Hepatocyte (in vitro differentiated cells): ENCODE data around the gene RNF181. TPM values are rescaled to one million over a fixed set of nuclear protein-coding genes. Genes with fewer than 3 reads are reported as not detected.
"Not testable (repeated sequence)": the region's sequence is repeated elsewhere in the genome, so short reads cannot be mapped to it uniquely, and the experiment has no call there.

Source experiments
- DNase-seq: peaks from one replicate; pipeline ENCODE4 v3.0.0-alpha.2; 2016; ENCODE audit warnings: low spot score
- H2AFZ ChIP-seq: fragments of 200-600 bp; sonication (generic); 2 replicates; pipeline ENCODE4 v1.6.0; 2016; ENCODE audit warnings: antibody characterized with exemption, mild to moderate bottlenecking
- H3K27ac ChIP-seq: fragments of 200-600 bp; sonication (generic); 2 replicates; pipeline ENCODE4 v1.5.1; 2016; ENCODE audit warnings: mild to moderate bottlenecking
- H3K27me3 ChIP-seq: fragments of 200-600 bp; sonication (generic); 2 replicates; pipeline ENCODE4 v1.6.1; 2016
- H3K36me3 ChIP-seq: fragments of 200-600 bp; sonication (generic); replicated peaks from 2 replicates; pipeline ENCODE4 v1.5.1; 2016; ENCODE audit warnings: low read depth; ENCODE audit not compliant: insufficient read depth
- H3K4me1 ChIP-seq: fragments of 200-600 bp; sonication (generic); 2 replicates; pipeline ENCODE4 v1.5.1; 2016; ENCODE audit warnings: mild to moderate bottlenecking, moderate library complexity; ENCODE audit not compliant: insufficient read depth
- H3K4me2 ChIP-seq: fragments of 200-600 bp; sonication (generic); 2 replicates; pipeline ENCODE4 v1.6.0; 2016
- H3K4me3 ChIP-seq: fragments of 200-600 bp; sonication (generic); 2 replicates; pipeline ENCODE4 v1.5.1; 2016; ENCODE audit warnings: mild to moderate bottlenecking
- H3K79me2 ChIP-seq: fragments of 200-600 bp; sonication (generic); 2 replicates; pipeline ENCODE4 v1.6.0; 2017; ENCODE audit warnings: mild to moderate bottlenecking
- H3K9me2 ChIP-seq: fragments of 200-600 bp; sonication (generic); replicated peaks from 2 replicates; pipeline ENCODE4 v1.6.0; 2017; ENCODE audit warnings: mild to moderate bottlenecking; ENCODE audit not compliant: insufficient read depth
- H3K9me3 ChIP-seq: fragments of 200-600 bp; sonication (generic); 2 replicates; pipeline ENCODE4 v1.5.1; 2016; ENCODE audit warnings: low read depth, mild to moderate bottlenecking
- H4K20me1 ChIP-seq: fragments of 200-600 bp; sonication (generic); 2 replicates; pipeline ENCODE4 v1.6.0; 2016; ENCODE audit warnings: mild to moderate bottlenecking; ENCODE audit not compliant: insufficient read depth, poor library complexity, severe bottlenecking
- EZH2 ChIP-seq: fragments of 200-600 bp; sonication (generic); IDR thresholded peaks from 2 replicates; pipeline ENCODE4 v1.6.1; 2016; ENCODE audit warnings: antibody characterized with exemption, mild to moderate bottlenecking, borderline replicate concordance
- EZH2phosphoT487 ChIP-seq: fragments of 200-600 bp; sonication (generic); IDR thresholded peaks from one replicate; pipeline ENCODE4 v1.6.1; 2018; ENCODE audit warnings: antibody characterized with exemption, mild to moderate bottlenecking, low read depth, moderate library complexity; ENCODE audit not compliant: unreplicated experiment, severe bottlenecking
- WGBS: methylation state at CpG from one replicate; pipeline ENCODE4 v1.1.6; 2016; ENCODE audit warnings: low lambda C conversion rate; ENCODE audit errors: missing lambda C conversion rate; 5-methylcytosine and 5-hydroxymethylcytosine counted together
- polyA plus RNA-seq: library from polyadenylated mRNA; unstranded; fragments of >200 nt; fragmentation: Nextera tagmentation; extraction: Ambion mirVana; gene quantifications from 2 replicates; pipeline ENCODE4 v1.2.1, GENCODE V29; 2016
- total RNA-seq: library from RNA; depleted of rRNA; stranded (reverse); fragments of >200 nt; gene quantifications from 2 replicates; pipeline ENCODE4 v1.2.3, GENCODE V29; 2014
- TF ChIP-seq, protein P1 (sequence below): fragments of 200-600 bp; sonication (generic); IDR thresholded peaks from 2 replicates; pipeline ENCODE4 v1.5.1; 2016; ENCODE audit warnings: antibody characterized with exemption, mild to moderate bottlenecking; ENCODE audit not compliant: poor library complexity

The RNF181 gene
- total and polyA plus RNA-seq, 2 experiments from 2014 or later, result 159 to 250 TPM

DNA sequence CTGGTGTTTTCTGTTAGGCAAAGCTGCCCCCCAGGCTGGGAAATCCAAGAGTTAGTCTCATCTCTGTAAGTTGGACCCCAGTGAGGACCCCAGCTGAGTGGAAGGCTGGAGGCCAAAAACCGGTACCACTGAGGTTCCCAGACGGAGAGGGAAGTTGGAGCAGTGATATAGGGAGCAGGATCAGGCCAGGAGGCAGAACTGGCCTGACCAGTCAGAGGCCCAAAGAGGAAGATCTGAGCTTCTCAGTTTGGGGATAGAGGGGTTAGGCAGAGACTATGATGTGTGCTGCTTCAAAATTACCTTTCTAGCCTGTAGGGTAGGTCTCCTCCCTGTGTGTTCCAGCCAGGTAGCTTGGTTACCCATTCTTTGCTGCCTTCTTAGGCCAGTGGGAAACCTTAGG is 4.6 kb upstream of the RNF181 start:
- peaks cover 7% of the 10 kb centered on the region for H3K4me1 ChIP-seq
- no peaks in the 10 kb centered on the region for H4K20me1 ChIP-seq
- DNase-seq, result no peak
- no peak overlapping the region for H3K4me3 ChIP-seq
- peaks cover 2% of the 10 kb centered on the region for H3K79me2 ChIP-seq
- no peaks in the 10 kb centered on the region for H3K36me3 ChIP-seq
- no peaks in the 10 kb centered on the region for H3K27me3 ChIP-seq
- no peaks in the 10 kb centered on the region for H3K9me2 ChIP-seq
- no peaks in the 10 kb centered on the region for H3K9me3 ChIP-seq
- no peak overlapping the region for H2AFZ ChIP-seq
- peak overlapping the region; percentile 54 for H3K4me2 ChIP-seq
- peak overlapping the region; percentile 79 for H3K27ac ChIP-seq
- 71% methylated on average over 2 of the region's 2 CpGs for WGBS
- TF ChIP-seq EZH2 (no peak), EZH2phosphoT487 (no peak)
- TF ChIP-seq, protein P1, sequence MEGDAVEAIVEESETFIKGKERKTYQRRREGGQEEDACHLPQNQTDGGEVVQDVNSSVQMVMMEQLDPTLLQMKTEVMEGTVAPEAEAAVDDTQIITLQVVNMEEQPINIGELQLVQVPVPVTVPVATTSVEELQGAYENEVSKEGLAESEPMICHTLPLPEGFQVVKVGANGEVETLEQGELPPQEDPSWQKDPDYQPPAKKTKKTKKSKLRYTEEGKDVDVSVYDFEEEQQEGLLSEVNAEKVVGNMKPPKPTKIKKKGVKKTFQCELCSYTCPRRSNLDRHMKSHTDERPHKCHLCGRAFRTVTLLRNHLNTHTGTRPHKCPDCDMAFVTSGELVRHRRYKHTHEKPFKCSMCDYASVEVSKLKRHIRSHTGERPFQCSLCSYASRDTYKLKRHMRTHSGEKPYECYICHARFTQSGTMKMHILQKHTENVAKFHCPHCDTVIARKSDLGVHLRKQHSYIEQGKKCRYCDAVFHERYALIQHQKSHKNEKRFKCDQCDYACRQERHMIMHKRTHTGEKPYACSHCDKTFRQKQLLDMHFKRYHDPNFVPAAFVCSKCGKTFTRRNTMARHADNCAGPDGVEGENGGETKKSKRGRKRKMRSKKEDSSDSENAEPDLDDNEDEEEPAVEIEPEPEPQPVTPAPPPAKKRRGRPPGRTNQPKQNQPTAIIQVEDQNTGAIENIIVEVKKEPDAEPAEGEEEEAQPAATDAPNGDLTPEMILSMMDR, result no peak

DNA sequence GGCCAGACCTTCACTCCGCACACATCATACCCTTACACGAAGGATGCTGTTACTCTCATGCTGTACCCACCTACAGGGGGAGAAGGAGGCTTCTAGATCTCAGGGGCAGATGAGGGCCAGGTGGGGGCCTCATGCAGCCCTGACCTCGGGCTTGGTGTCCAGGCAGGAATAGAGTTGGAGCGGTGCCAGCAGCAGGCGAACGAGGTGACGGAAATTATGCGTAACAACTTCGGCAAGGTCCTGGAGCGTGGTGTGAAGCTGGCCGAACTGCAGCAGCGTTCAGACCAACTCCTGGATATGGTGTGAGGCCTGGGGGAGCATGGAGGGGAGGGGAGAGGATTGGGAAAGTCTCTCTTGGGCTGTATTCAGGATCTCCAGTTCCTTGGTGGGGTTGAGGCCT is 4.0 kb upstream of the RNF181 start:
- H3K9me2 ChIP-seq, result no peaks in the 10 kb centered on the region
- H3K79me2 ChIP-seq, result peaks cover 8% of the 10 kb centered on the region
- H3K4me2 ChIP-seq, result no peak overlapping the region
- no peak overlapping the region for H2AFZ ChIP-seq
- H3K4me1 ChIP-seq, result peaks cover 12% of the 10 kb centered on the region
- 85% methylated on average over 12 of the region's 12 CpGs for WGBS
- no peaks in the 10 kb centered on the region for H3K36me3 ChIP-seq
- H3K27me3 ChIP-seq, result no peaks in the 10 kb centered on the region
- H3K27ac ChIP-seq, result peak overlapping the region; percentile 79
- H3K4me3 ChIP-seq, result no peak overlapping the region
- no peaks in the 10 kb centered on the region for H3K9me3 ChIP-seq
- TF ChIP-seq EZH2 (no peak), EZH2phosphoT487 (no peak)
- TF ChIP-seq, protein P1, result no peak
- H4K20me1 ChIP-seq, result peaks cover 3% of the 10 kb centered on the region
- no peak for DNase-seq

DNA sequence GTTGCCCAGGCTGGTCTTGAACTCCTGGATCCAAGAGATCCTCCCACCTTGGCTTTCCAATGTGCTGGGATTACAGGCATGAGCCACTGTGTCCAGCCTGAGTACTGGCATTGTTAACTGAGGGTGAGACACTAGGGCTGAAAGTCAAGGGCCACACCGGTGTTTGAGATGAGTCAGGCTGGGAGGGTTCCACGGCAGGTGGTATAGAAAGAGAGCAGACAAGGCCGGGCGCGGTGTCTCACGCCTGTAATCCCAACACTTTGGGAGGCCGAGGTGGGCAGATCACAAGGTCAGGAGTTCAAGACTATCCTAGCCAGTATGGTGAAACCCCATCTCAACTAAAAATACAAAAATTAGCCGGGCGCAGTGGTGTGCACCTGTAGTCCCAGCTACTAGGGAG is 3.2 kb upstream of the RNF181 start:
- not testable (repeated sequence) for H3K27ac ChIP-seq, H3K4me3 ChIP-seq, H3K36me3 ChIP-seq, H3K27me3 ChIP-seq, DNase-seq, H3K9me2 ChIP-seq, H4K20me1 ChIP-seq, H3K4me2 ChIP-seq, H3K9me3 ChIP-seq, H2AFZ ChIP-seq
- peaks cover 14% of the 10 kb centered on the region for H3K4me1 ChIP-seq
- WGBS, result 90% methylated on average over 9 of the region's 9 CpGs
- H3K79me2 ChIP-seq, result peaks cover 16% of the 10 kb centered on the region

DNA sequence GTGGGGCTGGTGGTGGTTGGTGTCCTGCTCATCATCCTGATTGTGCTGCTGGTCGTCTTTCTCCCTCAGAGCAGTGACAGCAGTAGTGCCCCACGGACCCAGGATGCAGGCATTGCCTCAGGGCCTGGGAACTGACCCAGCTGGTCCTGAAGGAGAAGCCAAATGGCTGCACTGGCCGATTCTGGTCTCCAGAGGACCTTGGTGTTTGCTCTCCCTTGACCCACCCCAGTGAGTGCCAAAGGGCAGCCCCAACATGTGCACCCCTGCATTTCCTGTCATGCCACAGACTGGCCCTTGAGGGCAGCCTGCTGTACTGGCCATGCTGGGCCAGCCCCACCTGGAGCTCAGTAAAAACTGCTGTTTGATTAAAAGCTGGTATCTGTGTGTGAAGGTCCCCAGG is 2.5 kb upstream of the RNF181 start:
- no peaks in the 10 kb centered on the region for H3K27me3 ChIP-seq
- H2AFZ ChIP-seq, result no peak overlapping the region
- H3K4me3 ChIP-seq, result no peak overlapping the region
- H3K9me2 ChIP-seq, result no peaks in the 10 kb centered on the region
- peaks cover 20% of the 10 kb centered on the region for H3K79me2 ChIP-seq
- WGBS, result 51% methylated on average over 3 of the region's 3 CpGs
- peaks cover 5% of the 10 kb centered on the region for H4K20me1 ChIP-seq
- no peak overlapping the region for H3K4me2 ChIP-seq
- TF ChIP-seq, protein P1, result no peak
- TF ChIP-seq EZH2phosphoT487, result no peak
- TF ChIP-seq EZH2, result no peak
- DNase-seq, result no peak
- no peaks in the 10 kb centered on the region for H3K9me3 ChIP-seq
- H3K27ac ChIP-seq, result no peak overlapping the region
- no peaks in the 10 kb centered on the region for H3K36me3 ChIP-seq
- peaks cover 14% of the 10 kb centered on the region for H3K4me1 ChIP-seq
